Stimulated activated CD4-positive, alpha-beta T cell treated with anti-CD3 and anti-CD28 coated beads, Interleukin-12 subunit alpha, Interleukin-12 subunit beta, amount 100 ng/mL, for 24 hours (primary cell): ENCODE results near the gene RHOV.

ENCODE experiments used
- DNase-seq, 2 experiments: peaks; one replicate each; pipeline ENCODE4 v3.0.0-alpha.2; 2020; ENCODE audit warnings: low read depth in 2 of 2

RHOV gene

GRCh38 chr15:40904552-40905201 is 30.6 kb upstream of the RHOV start:
- DNase-seq, result no peak

GRCh38 chr15:40902605-40903561 is 28.8 kb upstream of the RHOV start:
- DNase-seq, result no peak

GRCh38 chr15:40901053-40901443 is 27.0 kb upstream of the RHOV start:
- DNase-seq, result no peak

GRCh38 chr15:40900256-40901052 is 26.4 kb upstream of the RHOV start:
- no peak for DNase-seq

GRCh38 chr15:40899536-40900207 is 25.6 kb upstream of the RHOV start:
- DNase-seq, result no peak

- peak in 1 of 2 experiments; percentile 46 for DNase-seq
Observed at GRCh38 chr15:40894681-40895448, 20.8 kb upstream of the RHOV start.

- DNase-seq, result peak; percentile 97 to 100
Observed at GRCh38 chr15:40893733-40894680, 20.0 kb upstream of the RHOV start, which contains the start of gene VPS18. TSS of gene VPS18 (plus strand) at chr15:40894450. CDS start at chr15:40894769, 319 bp downstream.

- no peak for DNase-seq
Observed at GRCh38 chr15:40893019-40893670, 19.1 kb upstream of the RHOV start.

GRCh38 chr15:40892447-40893012 is 18.5 kb upstream of the RHOV start:
- DNase-seq, result no peak

GRCh38 chr15:40891810-40892446 is 17.9 kb upstream of the RHOV start:
- no peak for DNase-seq

- no peak for DNase-seq
Observed at GRCh38 chr15:40891138-40891537, 17.1 kb upstream of the RHOV start.

- DNase-seq, result no peak
Observed at GRCh38 chr15:40889112-40889511, 15.1 kb upstream of the RHOV start.

GRCh38 chr15:40886586-40886985 is 12.6 kb upstream of the RHOV start:
- DNase-seq, result no peak

GRCh38 chr15:40881351-40881750 is 7.3 kb upstream of the RHOV start:
- no peak for DNase-seq

- no peak for DNase-seq
Observed at GRCh38 chr15:40879609-40880008, 5.6 kb upstream of the RHOV start.

GRCh38 chr15:40878785-40879184 is 4.8 kb upstream of the RHOV start:
- DNase-seq, result no peak

GRCh38 chr15:40877694-40878093 is 3.7 kb upstream of the RHOV start:
- no peak for DNase-seq
